Testis (tissue), 3 donors: ENCODE measurements around the gene SDK2. TPM values are rescaled to one million over a fixed set of nuclear protein-coding genes. Genes with fewer than 3 reads are reported as not detected.
A peak's percentile ranks its signal among the peaks of the same experiment; 100 is the strongest.

Experiments
- DNase-seq: peaks from one replicate; pipeline ENCODE4 v3.0.0-alpha.2; 2019
- H3K27ac ChIP-seq, 2 donors: fragments of 200-600 bp; sonication (generic); one replicate each; pipeline ENCODE4 v1.5.1; 2019
- H3K27me3 ChIP-seq: fragments of 200-600 bp; sonication (generic); one replicate; pipeline ENCODE4 v1.5.1; 2019
- H3K36me3 ChIP-seq: fragments of 200-600 bp; sonication (generic); one replicate; pipeline ENCODE4 v1.5.1; 2017; ENCODE audit warnings: low read depth; ENCODE audit errors: missing control alignments
- H3K4me1 ChIP-seq: fragments of 200-600 bp; sonication (generic); one replicate; pipeline ENCODE4 v1.5.1; 2019
- H3K4me3 ChIP-seq, 2 donors: fragments of 200-600 bp; sonication (generic); one replicate each; pipeline ENCODE4 v1.5.1; 2017 to 2019
- H3K9me3 ChIP-seq: fragments of 200-600 bp; sonication (generic); one replicate; pipeline ENCODE4 v1.5.1; 2017
- POLR2A ChIP-seq: fragments of 450-650 bp; IDR thresholded peaks from one replicate; pipeline ENCODE4 v1.6.1; 2017; ENCODE audit warnings: antibody characterized with exemption, mild to moderate bottlenecking, moderate library complexity
- WGBS, 2 donors: methylation state at CpG; one replicate each; pipeline ENCODE4 v1.1.5; 2018; 5-methylcytosine and 5-hydroxymethylcytosine counted together
- intact Hi-C: fragments of 100-400 bp; cut with DNase I; formaldehyde crosslinking; loops from one replicate; pipeline ENCODE4 v1.15.1; 2023; ENCODE audit warnings: low total_unique reads
- polyA plus RNA-seq: library from polyadenylated mRNA; stranded (reverse); fragments of 350-450 nt; fragmentation: Illumina TruSeq; extraction: RNeasy Lipid Tissue Mini Kit (QIAGEN cat#74804); gene quantifications from one replicate; pipeline ENCODE4 v1.2.3, GENCODE V29; 2014; ENCODE audit warnings: low read depth, low replicate concordance; ENCODE audit not compliant: insufficient read depth
- total RNA-seq, 2 donors: library from RNA; depleted of rRNA; stranded (reverse); fragments of >200 nt; gene quantifications; one replicate each; pipeline ENCODE4 v1.2.3, GENCODE V29; 2016
- TF ChIP-seq, protein P1 (sequence below), 3 experiments: fragments of 450-650 bp in 2 of 3; fragments of 200-600 bp in 1 of 3; sonication (generic) in 1 of 3; IDR thresholded peaks; one replicate each; pipeline ENCODE4 v1.5.1; 2016 to 2019; ENCODE audit warnings: antibody characterized with exemption in 3 of 3, mild to moderate bottlenecking in 2 of 3, moderate library complexity in 1 of 3

SDK2 gene
- total and polyA plus RNA-seq, 3 donors from 2014 or later = 36.9 to 63.4 (median 55.4) TPM

GRCh38 chr17:73534209-73534909, 109.9 kb downstream of the SDK2 start:
- Histone ChIP-seq H3K4me1 (no peaks in the 10 kb centered on the region), H3K4me3 (no peak overlapping the region), H3K27me3 (no peaks in the 10 kb centered on the region), H3K27ac (no peak overlapping the region), H3K9me3 (no peaks in the 10 kb centered on the region), H3K36me3 (no peaks in the 10 kb centered on the region)
- TF ChIP-seq POLR2A = no peak
- TF ChIP-seq, protein P1, sequence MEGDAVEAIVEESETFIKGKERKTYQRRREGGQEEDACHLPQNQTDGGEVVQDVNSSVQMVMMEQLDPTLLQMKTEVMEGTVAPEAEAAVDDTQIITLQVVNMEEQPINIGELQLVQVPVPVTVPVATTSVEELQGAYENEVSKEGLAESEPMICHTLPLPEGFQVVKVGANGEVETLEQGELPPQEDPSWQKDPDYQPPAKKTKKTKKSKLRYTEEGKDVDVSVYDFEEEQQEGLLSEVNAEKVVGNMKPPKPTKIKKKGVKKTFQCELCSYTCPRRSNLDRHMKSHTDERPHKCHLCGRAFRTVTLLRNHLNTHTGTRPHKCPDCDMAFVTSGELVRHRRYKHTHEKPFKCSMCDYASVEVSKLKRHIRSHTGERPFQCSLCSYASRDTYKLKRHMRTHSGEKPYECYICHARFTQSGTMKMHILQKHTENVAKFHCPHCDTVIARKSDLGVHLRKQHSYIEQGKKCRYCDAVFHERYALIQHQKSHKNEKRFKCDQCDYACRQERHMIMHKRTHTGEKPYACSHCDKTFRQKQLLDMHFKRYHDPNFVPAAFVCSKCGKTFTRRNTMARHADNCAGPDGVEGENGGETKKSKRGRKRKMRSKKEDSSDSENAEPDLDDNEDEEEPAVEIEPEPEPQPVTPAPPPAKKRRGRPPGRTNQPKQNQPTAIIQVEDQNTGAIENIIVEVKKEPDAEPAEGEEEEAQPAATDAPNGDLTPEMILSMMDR (IDR thresholded peaks at IDR 0.05) = no peak
- DNase-seq = no peak
- 80 to 85% methylated on average over 15 of the region's 15 CpGs for WGBS, 2 donors
- intact Hi-C loops = no loop called here

GRCh38 chr17:73533781-73534180, 110.5 kb downstream of the SDK2 start:
- Histone ChIP-seq H3K9me3 (no peaks in the 10 kb centered on the region), H3K27me3 (no peaks in the 10 kb centered on the region), H3K4me1 (no peaks in the 10 kb centered on the region), H3K4me3 (no peak overlapping the region), H3K36me3 (no peaks in the 10 kb centered on the region), H3K27ac (no peak overlapping the region)
- intact Hi-C loops = no loop called here
- no peak for DNase-seq
- TF ChIP-seq, protein P1 (IDR thresholded peaks at IDR 0.05) = no peak
- no peak for TF ChIP-seq POLR2A
- 70% methylated on average over 7 of the region's 7 CpGs for WGBS, 2 donors

DNA sequence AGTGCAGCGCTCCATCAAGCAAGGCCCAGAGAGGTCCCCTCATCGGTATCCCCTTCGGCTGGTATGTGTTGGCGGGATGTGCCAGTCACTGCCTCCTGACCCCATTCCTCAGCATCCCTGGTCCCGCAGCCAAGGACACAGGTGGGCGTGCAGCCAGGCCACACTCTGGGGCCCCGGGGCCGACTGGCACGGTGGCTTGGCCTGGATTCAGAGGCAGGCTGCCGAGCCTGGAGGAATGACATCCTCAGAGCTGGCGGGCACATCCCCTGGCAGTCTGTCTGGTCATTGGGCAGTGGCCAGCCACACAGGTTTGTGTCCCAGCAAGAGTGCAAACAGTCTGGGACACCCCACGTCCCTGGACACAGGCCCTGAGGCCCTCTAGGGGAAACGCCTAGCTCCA, 111.1 kb downstream of the SDK2 start:
- 47 to 60% methylated on average over 4 to 13 of the region's 13 CpGs for WGBS, 2 donors
- no peak overlapping the region for H3K4me3 ChIP-seq
- no peaks in the 10 kb centered on the region for H3K36me3 ChIP-seq
- intact Hi-C loops = no loop called here
- no peak overlapping the region for H3K27ac ChIP-seq
- TF ChIP-seq, protein P1 (IDR thresholded peaks at IDR 0.05) = no peak
- TF ChIP-seq POLR2A = no peak
- no peaks in the 10 kb centered on the region for H3K9me3 ChIP-seq
- peak; percentile 44 for DNase-seq
- no peaks in the 10 kb centered on the region for H3K27me3 ChIP-seq
- no peaks in the 10 kb centered on the region for H3K4me1 ChIP-seq

DNA sequence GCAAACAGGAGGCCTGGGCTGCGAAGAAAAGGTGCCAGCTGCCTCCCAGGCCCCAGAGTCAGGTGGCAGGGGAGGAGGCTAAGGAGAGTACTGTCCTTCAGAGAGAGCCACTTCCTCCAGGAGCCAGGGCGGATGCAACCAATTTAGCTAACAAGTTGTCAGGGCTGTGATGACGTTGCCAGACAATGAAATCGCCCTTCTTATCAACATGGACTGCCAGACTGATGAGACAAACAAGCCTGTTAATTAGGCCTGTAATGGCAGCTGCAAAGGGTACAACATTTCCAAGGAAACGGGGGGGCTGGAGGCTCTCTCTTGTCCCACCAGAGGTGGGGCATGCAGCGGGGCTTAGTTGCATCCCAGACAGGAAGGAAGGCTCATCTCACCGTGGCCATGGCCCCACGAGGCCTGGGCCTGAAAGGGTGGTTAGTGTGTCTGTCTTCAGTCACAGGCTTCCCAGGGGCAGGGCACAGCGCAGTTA, 111.8 kb downstream of the SDK2 start:
- DNase-seq = peak; percentile 38
- no peaks in the 10 kb centered on the region for H3K4me1 ChIP-seq

More for the DNA sequence above, 111.8 kb downstream of the SDK2 start:
- Histone ChIP-seq H3K36me3 (no peaks in the 10 kb centered on the region), H3K27ac (no peak overlapping the region), H3K9me3 (no peaks in the 10 kb centered on the region), H3K4me3 (no peak overlapping the region), H3K27me3 (no peaks in the 10 kb centered on the region)
- intact Hi-C loops = no loop called here
- WGBS, 2 donors = 63 to 64% methylated on average over 9 of the region's 9 CpGs
- no peak for TF ChIP-seq POLR2A
- TF ChIP-seq, protein P1 (IDR thresholded peaks at IDR 0.05) = no peak
